ENCODE measurements around the gene MXRA7.

- no peak for TF ChIP-seq CTCF (conservative IDR thresholded peaks at IDR 0.05)
- TF ChIP-seq ZFX (IDR thresholded peaks at IDR 0.05): no peak
These were observed 9.4 kb upstream of the MXRA7 start for GRCh38 chr17:76720211-76720610.
